HG03060 (cell line): Measurements from ENCODE around the gene MYO6.

ENCODE experiments used
- ATAC-seq: cut with Tn5 transposase; IDR thresholded peaks from one replicate; pipeline ENCODE4 v1.9.1; 2021; ENCODE audit warnings: low read depth, moderate number of reproducible peaks; ENCODE audit not compliant: unreplicated experiment

Gene MYO6

DNA sequence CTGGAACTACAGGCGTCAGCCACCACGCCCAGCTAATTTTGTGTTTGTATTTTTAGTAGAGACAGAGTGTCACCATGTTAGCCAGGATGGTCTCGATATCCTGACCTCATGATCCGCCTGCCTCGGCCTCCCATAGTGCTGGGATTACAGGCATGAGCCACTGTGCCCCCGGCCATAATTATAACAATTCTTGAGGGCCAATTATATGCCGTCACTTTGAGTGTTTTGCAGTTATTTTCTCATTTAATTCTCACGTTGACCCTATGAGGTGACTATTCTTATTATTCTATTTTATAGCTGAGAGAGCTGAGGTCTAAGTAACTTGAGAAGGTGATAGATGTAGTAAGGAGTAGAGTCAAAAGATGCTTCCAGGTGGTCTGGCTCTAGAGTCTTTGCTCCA lies 13.0 kb downstream of the MYO6 start:
- no peak for ATAC-seq

DNA sequence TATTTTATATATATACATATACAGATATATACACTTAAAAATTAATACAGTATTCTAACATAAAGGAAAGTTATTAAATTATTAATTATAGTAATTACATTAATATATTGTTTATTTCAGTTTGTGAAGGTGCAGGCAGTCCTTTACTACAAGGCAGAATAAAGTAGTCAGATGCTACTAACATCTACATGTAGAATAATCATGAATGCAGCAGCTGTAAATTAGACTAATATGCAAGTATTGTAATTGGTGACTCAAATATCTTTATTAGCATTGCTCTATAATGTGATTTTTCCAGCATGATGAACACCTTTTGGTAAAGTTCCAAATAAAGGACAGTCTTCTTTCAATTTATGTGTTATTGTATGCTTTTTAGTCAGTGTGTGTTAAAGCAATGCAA lies 17.3 kb downstream of the MYO6 start:
- no peak for ATAC-seq

DNA sequence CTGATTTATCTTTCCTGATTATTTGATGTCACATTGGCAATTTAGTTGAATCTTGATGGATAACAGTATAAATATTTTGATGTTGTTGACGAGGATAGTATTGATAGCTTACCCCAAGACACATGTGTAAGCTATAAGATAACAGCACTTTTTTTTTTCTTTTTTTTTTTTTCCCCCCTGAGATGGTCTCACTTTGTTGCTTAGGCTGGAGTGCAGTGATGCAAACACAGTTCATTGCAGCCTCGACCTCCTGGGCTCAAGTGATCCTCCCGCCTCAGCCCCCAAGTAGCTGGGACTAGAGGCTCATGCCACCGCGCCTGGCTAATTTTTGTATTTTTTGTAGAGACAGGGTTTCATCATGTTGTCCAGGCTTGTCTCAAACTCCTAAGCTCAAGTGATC lies 21.8 kb downstream of the MYO6 start:
- ATAC-seq: no peak

DNA sequence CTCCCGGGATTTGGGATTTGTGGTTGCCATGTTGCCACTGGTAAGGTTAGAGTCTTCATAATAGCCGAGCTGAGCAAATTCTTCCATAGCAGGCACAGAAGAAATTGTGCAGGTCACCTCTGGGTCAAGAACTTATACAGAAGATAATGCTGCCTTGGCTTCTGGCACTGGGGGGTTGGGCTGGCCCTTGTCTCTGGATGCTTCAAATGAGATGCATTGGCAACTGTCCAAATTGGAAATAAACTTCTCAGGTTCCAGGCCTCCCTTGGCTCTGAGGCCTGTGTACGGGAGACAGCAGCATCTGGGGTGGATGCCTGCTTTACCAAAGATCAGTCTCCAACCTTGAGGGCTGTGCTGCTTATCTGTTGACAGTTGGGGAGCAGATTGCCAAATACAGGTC lies 26.2 kb downstream of the MYO6 start:
- no peak for ATAC-seq

DNA sequence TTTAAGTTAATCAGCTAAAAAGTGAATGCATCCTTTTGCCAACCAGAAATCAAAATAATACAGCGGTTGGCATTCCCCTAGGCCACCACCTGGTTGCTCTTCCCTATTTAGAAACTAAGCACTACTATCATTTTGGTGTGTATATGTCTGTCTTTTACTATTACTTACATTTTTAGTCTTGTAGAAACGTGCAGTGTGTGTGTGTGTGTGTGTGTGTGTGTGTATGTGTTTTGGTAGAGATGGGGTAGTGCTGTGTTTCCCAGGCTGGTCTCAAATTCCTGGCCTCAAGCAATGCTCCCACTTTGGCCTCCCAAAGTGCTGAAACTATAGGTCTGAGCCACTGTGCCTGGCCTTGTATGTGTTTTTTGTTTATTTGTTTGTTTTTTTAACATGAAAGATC lies 27.4 kb downstream of the MYO6 start:
- ATAC-seq: no peak

DNA sequence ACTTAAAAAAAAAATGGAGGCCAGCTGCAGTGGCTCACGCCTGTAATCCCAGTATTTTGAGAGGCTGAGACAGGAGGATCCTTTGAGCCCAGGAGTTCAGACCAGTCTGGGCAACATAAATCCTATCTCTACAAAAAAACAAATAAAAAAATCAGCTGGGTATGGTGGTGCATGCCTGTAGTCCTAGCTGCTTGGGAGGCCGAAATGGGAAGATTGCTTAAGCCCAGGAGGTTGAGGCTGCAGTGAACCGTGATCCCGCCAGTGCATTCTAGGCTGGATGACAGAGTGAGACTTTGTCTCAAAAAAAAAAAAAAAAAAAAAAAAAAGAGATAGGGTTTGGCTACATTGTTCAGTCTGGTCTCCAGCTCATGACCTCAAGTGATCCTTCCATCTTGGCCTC lies 29.7 kb downstream of the MYO6 start:
- ATAC-seq: no peak

DNA sequence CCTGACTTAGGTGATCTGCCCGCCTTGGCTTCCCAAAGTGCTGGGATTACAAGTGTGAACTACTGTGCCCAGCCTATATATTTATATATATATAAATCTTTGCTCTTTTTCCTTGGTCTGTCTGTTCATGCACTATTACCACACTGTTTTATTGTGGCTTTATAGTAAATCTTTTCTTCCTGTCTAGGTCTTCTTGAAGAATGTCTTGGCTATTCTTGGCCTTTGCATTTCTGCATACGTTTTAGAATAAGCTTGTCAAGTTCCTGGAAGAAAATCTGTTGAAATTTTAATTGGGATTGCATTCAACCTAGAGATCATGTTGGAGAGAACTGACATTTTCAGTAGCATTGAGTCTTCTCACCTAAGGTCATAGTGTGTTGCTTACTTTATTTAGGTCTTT lies 37.1 kb downstream of the MYO6 start:
- ATAC-seq: no peak

DNA sequence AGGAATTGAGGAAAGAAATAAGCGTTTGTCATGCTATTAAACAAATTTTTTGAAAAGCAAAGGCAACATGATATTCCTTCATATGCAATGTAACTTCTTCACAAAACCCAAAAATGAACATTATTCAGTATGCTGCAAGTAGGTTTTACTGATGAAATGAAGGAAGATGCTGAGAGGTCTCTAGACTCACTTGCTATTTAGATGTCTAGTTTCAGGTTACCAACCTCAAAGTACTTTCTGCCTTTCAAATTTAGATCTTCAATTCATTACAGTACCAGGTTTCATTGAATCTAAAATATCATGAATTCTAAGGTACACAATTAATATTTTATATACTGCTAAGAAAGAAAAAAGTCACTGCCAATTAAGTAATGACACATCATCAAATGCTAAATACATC lies 39.9 kb downstream of the MYO6 start:
- ATAC-seq: no peak

DNA sequence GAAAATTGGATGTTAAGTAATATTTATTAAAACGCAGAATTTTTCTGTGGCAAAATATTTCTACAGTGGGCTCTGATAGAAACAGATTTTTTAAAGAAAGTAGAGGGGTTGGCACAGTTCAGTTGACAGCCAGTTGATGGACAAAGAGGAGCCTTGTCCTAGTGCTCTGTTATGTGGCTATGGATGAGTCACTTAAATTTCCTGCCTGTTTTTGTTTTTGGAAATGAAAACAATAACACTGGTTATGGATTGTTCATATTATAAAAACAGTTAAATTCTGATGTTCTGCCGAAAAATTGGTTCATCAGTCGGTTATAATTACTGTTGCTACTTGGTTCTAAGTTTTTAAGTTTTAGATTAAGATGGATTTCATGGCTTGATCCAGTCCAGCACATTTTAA lies 42.8 kb downstream of the MYO6 start:
- ATAC-seq: no peak

DNA sequence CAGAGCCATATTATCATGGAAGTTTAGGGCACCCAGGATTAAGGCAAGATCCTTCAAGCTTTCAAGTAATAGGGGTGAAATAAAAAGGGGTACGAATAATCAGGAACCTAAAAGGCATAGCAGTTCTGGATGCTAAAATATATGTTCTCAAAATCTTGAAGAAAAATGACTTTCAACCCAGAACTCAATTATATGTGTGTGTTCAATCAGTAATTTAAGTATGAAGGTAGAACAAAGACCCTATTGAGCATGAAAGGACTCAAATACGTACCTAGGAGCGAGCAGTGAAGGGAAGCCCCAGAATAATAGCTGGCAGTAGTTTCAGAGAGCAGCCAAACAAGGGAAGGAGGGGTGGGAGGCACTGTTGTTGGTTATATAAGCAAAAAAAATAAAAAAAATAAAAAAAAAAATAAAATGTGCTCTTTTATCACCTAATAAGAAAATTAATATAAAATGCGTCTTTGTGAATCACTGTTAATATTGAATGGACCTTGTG lies 45.4 kb downstream of the MYO6 start:
- no peak for ATAC-seq

DNA sequence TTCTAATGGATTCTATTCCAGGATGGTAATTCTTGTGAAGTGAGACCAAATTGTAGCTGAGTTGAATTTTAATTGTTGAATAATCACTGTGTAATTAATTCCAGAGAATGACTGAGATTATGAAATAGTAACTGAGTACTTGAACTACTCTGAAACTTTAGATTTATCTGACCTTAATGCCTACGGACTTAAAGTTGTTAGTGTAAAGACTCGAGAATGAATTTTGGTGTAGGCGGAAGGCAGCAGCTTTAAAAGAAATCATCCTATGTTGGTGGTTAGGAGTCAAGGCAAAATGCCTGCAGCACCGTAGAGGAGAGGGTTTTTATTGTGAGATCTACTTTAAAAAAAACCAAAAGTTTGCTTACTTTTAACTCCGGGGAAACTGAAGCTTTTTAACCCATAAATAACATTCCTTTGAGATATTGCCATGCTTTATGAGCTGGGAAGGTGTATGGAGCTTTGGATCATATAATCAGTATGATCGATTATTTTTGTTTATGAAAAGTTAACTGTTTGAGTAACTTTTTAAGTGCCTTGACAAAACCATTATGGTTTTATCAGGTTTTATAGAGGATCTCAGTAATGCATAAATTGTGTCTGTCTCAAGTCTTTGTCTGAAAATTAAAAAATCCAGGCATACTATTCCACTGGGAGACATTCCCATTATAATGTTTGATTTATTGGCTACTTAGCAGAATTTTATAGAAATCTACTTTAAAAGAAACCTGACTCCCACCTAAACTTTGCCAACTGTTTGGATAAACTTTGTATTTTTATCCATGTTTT lies 46.1 kb downstream of the MYO6 start:
- no peak for ATAC-seq

DNA sequence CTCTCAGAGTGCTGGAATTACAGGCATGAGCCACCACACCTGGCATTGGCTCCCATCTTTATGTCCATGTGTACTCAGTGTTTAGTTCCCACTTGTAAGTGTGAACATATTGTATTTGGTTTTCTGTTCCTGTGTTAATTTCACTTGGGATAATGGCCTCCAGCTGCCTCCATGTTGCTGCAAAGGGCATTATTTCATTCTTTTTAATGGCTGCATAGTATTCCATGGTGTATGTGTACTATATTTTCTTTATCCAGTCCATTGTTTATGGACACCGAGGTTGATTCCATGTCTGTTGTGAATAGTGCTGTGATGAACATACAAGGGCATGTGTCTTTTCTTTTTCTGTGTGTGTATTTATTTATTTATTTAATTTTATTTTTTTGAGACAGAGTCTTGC lies 47.7 kb downstream of the MYO6 start:
- ATAC-seq: no peak

DNA sequence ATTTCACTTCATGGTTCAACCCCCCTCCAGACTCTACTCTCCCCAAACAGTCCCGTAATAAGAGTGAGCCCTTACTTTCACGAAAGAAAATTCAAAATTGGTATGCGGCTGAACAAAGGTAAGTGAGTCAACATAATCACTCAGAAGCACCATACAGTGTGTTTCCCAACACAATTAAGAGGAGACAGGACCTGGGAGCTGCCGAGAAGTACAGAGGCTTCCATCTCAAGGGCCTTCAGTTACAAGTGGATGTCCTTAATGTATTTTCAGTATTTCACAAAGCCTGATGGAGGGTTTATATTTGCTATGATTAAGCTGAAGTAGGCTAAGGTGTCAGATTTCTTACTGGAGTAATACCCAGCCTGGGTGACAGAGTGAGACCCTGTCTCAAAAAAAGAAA lies 51.1 kb downstream of the MYO6 start:
- no peak for ATAC-seq

DNA sequence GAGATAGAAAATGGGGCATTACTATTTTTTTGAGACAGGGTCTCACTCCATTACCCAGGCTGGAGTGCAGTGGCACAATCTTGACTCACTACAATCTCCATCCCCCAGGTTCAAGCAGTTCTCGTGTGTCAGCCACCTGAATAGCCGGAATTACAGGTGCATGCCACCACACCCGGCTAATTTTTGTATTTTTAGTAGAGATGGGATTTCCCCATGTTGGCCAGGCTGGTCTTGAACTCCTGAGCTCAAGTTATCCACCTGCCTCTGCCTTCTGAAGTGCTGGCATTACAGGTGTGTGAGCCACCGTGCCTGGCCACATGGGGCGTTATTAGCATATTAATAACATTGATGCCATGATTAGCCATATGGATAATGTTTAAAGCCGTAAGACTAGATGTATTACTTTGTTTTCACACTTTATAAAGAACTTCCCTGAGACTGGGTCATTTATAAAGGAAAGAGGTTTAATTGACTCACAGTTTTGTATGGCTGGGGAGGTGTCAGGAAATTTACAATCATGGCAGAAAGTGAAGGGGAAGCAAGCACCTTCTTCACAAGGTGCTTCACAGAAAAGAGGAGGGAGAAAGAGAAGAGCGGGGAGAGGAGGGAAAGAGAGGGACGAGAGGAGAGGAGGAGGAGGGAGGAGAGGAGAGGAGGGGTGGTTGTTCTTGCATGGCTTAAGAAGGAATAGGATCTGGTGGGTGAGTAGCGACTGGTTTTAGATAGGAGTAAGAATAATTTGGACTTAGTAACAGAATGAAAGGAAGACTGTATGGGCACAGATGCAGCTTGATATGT lies 51.9 kb downstream of the MYO6 start:
- ATAC-seq: no peak

DNA sequence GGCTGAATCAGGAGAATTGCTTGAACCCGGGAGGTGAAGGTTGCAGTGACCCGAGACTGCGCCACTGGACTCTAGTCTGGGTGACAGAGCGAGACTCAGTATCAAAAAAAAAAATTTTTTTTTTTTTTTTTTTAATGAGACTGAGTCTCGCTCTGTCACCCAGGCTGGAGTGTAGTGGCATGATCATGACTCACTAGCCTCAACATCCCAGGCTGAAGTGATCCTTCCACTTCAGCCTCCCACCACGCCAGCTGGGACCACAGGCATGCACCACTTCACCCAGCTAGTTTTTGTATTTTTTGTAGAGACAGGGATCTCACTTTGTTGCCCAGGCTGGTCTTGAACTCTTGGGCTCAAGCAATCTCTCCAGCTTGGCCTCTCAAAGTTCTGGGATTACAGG lies 53.3 kb downstream of the MYO6 start:
- no peak for ATAC-seq

DNA sequence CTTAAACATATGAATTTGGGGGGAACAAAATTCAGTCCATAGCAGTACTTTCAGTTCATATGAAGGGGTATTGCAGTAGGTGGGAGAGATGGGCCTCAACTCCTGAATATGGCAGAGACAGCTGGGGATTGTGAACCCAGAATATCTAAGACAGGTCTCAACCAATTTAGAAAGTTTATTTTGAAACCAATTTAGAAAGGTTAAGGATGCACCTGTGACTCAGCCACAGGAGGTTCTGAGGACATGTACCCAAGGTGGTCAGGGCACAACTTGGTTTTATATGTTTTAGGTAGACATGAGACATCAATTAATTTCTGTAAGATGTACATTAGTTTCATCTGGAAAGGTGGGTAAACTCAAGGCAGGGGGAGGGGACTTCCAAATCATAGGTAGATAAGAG lies 59.5 kb downstream of the MYO6 start:
- ATAC-seq: no peak

DNA sequence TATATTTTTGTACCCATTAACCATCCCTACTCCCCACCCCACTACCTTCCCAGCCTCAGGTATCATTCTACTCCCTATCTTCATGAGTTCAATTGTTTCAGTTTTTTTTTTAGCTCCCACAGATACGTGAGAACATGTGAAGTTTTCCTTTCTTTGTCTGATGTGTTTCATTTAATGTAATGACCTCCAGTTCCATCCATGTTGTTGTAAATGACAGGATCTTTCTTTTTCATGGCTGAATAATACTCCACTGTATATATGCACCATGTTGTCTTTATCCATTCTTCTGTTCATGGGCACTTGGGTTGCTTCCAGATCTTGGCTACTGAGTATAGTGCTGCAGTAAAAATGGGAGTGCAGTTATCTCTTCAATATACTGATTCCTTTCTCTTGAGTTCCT lies 63.5 kb downstream of the MYO6 start:
- no peak for ATAC-seq

DNA sequence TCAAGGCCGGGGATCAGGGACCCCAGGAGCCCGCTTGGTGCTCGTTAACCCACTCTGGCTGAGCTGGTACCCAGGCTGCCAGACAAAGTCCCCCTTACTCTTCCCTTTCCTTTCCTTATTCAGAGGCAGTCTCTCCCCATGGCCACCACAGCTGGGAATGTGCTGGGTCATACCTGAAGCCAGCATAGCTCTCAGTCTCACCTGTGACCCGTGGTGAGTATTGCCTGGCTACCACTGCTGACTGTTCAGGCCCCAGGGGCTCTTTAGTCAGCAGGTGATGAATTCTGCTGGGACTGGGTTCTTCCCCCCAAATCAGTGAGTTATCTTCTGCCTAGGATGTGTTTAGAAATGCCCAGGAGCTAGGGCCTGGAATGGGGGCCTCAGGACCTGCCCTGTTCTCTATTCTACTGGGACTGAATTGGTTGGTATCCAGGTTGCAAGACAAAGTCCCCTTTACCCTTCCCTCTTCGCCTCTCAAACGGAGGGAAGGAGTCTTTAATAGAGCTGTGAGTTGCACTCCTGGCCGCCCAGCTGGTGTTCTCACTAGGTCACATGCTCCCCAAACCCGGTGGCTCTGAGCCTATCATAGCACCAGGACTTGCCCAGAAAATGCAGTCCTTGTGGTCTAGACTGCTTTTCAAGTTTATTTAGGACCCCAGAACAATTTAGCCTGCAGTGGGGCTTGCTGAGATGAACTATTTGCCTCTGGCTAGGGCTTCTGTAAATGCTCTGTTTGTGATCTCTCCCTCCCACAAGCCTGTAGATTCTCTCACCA lies 64.6 kb downstream of the MYO6 start:
- no peak for ATAC-seq

DNA sequence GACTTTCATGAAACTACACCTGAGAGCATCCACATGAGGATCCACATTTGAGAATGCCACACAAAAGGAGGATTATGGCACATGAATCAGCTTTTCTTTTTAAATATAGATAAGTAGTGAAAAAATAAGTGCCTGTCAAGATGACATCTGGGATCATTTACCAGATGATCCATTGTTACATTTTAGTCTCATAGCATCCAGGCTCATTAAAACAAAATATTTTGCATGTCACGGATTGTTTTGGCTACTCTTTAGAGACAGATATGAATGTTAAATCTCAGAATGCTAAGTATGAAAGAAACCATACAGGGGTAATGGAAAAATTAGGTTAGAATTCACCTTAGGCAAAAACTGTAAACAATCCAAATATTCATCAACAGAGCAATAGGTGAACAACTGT lies 66.7 kb downstream of the MYO6 start:
- ATAC-seq: no peak

DNA sequence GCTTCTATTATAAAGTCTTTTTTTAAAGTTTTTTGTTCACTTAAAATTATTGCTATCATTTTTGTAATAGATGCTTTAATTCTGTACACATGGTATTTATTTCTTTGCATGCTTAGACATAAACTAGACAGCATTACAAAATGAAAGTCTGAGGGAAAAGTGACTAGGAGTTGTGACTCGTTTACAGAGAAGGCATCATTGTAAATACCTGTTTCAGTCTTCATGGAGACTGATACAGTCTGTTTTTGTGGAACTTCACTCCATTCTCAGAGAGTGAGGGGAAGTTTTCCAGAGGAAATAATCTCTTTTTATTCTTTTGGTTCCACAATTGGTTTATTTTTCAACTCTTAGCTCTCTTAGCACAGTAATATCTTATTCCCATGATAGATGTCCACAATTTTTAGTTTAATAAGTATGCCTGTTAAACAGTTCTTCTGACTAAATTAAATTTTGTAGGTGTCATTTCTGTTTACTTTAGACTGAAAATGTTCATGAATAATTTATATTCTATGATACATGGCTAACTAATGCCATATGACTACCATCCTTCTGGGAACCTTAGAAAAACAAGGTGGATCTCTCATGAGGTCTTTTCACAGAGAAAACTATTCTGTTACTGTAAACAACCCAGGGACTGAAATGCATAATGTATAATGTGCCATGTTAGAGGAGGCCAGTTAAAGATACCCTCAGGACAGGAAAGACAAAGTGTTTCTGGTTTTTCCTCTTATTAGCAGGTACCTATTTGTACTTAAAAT lies 69.2 kb downstream of the MYO6 start:
- no peak for ATAC-seq
